Hepatocyte (in vitro differentiated cells): ENCODE data around the gene AP1S3.

Source experiments
- EZH2 ChIP-seq: fragments of 200-600 bp; sonication (generic); IDR thresholded peaks from 2 replicates; pipeline ENCODE4 v1.6.1; 2016; ENCODE audit warnings: antibody characterized with exemption, mild to moderate bottlenecking, borderline replicate concordance
- TF ChIP-seq, protein P1 (sequence below): fragments of 200-600 bp; sonication (generic); IDR thresholded peaks from 2 replicates; pipeline ENCODE4 v1.5.1; 2016; ENCODE audit warnings: antibody characterized with exemption, mild to moderate bottlenecking; ENCODE audit not compliant: poor library complexity

DNA sequence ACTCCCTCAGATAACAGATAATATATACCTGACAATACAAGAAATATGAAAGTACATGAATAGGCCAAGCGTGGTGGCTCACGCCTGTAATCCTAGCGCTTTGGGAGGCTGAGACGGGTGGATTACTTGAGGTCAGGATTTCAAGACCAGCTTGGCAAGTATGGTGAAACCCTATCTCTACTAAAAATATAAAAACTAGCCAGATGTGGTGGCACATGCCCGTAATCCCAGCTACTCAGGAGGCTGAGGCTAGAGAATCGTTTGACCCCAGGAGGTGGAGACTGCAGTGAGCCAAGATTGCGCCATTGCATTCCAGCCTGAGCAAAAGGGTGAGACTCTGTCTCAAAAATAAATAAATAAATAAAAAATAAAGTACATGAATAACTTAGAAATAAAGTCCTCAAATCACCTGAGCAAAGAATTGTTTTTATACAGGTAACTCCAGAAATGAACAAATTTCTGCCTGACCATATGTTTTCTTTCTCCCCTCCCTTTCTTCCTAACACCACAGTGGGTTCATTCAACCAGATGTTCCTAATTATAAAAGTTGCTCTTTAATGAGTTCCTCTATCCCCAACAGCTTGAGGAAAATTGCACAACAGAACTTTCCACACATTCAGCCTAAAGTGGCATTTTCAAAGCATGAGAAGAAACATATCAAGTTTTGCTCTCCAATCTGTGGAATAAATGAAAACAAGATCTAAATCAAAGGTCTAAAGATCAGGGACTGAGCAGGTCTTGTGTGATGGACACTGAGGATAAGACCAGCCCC, 33.6 kb upstream of the AP1S3 start:
- TF ChIP-seq, protein P1, sequence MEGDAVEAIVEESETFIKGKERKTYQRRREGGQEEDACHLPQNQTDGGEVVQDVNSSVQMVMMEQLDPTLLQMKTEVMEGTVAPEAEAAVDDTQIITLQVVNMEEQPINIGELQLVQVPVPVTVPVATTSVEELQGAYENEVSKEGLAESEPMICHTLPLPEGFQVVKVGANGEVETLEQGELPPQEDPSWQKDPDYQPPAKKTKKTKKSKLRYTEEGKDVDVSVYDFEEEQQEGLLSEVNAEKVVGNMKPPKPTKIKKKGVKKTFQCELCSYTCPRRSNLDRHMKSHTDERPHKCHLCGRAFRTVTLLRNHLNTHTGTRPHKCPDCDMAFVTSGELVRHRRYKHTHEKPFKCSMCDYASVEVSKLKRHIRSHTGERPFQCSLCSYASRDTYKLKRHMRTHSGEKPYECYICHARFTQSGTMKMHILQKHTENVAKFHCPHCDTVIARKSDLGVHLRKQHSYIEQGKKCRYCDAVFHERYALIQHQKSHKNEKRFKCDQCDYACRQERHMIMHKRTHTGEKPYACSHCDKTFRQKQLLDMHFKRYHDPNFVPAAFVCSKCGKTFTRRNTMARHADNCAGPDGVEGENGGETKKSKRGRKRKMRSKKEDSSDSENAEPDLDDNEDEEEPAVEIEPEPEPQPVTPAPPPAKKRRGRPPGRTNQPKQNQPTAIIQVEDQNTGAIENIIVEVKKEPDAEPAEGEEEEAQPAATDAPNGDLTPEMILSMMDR: no peak
- no peak for TF ChIP-seq EZH2
